H1 (cell line): Measurements from ENCODE around the gene SEC61G. TPM values are rescaled to one million over a fixed set of nuclear protein-coding genes. Genes with fewer than 3 reads are reported as not detected.

ENCODE experiments used
- SIRT6 ChIP-seq: IDR thresholded peaks from one replicate; pipeline ENCODE4 v1.7.1; 2012; ENCODE audit warnings: low read length, inconsistent platforms
- TBP ChIP-seq: IDR thresholded peaks from 2 replicates; pipeline ENCODE4 v1.6.1; 2011; ENCODE audit warnings: low read depth, low read length, improper control_type of control experiment
- YY1 ChIP-seq: IDR thresholded peaks from 2 replicates; pipeline ENCODE4 v1.6.1; 2011; ENCODE audit warnings: low read depth, mild to moderate bottlenecking, low read length
- polyA plus RNA-seq, 7 experiments: library from polyadenylated mRNA; depleted of rRNA in 3 of 7; stranded (reverse) in 5 of 7; unstranded in 2 of 7; fragments of >200 nt in 5 of 7; fragments of 200-250 nt in 2 of 7; gene quantifications; 1 replicate in 5 of 7; 2 replicates in 1 of 7; 4 replicates in 1 of 7; pipeline versions ENCODE4 v1.2.1 to v1.2.3, GENCODE V29; 2011 to 2013; ENCODE audit warnings: missing spikeins in 2 of 7, mixed read lengths in 2 of 7
- total RNA-seq: library from RNA; stranded (reverse); fragmentation: NEBNext Ultra II Directional; extraction: Animal tissue kit (Norgen Biotek cat#: 25700); gene quantifications from 2 replicates; pipeline ENCODE4 v1.2.1, GENCODE V29; 2021
- TF ChIP-seq, protein P1 (sequence below): IDR thresholded peaks from 2 replicates; pipeline ENCODE4 v1.6.1; 2012; ENCODE audit warnings: inconsistent platforms
- TF ChIP-seq, protein P2 (sequence below): IDR thresholded peaks from 2 replicates; pipeline ENCODE4 v1.6.1; 2011; ENCODE audit warnings: low read length, improper control_type of control experiment
- TF ChIP-seq, protein P3 (sequence below), 3 experiments: IDR thresholded peaks; 1 replicate in 2 of 3; 2 replicates in 1 of 3; pipeline versions ENCODE4 v1.5.1 to v1.6.1; 2011; ENCODE audit warnings: low read length in 3 of 3, mild to moderate bottlenecking in 3 of 3, inconsistent platforms in 2 of 3, low read depth in 1 of 3, moderate library complexity in 1 of 3; ENCODE audit not compliant: insufficient read depth in 1 of 3; ENCODE audit errors: control extremely low read depth in 1 of 3

SEC61G gene
- total and polyA plus RNA-seq, 2 of the 8 experiments (the other 6 are each of a cell fraction or from before 2014, with no cell fraction given): 142 to 274 TPM

DNA sequence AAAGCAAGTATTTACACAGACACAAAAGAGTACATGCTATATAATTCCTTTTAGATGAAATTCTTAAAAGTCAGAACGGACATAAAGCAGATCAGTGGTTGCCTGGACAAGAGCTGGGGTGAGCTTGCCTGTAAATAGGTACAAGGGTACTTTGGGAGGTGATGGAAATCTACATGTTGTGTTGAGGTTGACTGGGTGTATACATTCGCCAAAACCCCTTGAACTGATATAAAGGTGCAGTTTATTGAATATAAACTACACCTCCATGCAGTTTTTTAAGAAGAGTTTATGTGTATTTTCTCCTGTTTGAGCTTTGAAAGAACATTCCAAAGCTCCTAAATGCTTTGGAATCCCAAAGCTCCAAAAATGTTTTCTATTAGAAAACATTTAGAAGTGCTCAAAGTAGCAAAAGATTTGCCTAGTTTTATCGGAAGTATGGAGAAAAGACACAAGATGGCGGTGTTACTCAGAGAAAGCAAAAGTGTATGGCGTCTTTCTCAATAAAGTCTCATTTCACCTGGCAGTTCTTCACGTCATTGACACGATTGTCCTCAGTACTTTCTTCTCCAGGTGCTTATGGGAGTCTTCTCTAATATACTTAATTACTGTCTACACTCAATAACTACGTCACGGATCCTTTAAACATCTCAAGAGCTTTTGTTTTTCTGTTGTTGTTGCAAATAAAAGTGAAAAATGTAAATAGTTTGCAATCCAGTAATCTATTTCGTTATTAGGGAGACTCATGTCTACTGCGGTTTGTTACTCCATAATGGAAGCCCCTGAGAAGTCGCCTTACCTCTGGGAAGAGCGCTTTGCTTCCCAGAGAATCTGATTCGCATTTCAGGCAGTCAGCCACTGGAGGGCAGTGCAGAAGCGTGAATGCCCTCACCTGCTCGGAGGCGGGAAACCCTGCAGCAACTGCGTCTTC lies 14.7 kb upstream of the SEC61G start (continued):
- TF ChIP-seq, protein P1, sequence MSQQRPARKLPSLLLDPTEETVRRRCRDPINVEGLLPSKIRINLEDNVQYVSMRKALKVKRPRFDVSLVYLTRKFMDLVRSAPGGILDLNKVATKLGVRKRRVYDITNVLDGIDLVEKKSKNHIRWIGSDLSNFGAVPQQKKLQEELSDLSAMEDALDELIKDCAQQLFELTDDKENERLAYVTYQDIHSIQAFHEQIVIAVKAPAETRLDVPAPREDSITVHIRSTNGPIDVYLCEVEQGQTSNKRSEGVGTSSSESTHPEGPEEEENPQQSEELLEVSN: peak; percentile 99
- TF ChIP-seq SIRT6 (no peak), TBP (no peak), YY1 (peak; percentile 60; the same call in 1 of the 2 replicates)
- TF ChIP-seq, protein P2, sequence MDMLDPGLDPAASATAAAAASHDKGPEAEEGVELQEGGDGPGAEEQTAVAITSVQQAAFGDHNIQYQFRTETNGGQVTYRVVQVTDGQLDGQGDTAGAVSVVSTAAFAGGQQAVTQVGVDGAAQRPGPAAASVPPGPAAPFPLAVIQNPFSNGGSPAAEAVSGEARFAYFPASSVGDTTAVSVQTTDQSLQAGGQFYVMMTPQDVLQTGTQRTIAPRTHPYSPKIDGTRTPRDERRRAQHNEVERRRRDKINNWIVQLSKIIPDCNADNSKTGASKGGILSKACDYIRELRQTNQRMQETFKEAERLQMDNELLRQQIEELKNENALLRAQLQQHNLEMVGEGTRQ: no peak
- TF ChIP-seq, protein P3, sequence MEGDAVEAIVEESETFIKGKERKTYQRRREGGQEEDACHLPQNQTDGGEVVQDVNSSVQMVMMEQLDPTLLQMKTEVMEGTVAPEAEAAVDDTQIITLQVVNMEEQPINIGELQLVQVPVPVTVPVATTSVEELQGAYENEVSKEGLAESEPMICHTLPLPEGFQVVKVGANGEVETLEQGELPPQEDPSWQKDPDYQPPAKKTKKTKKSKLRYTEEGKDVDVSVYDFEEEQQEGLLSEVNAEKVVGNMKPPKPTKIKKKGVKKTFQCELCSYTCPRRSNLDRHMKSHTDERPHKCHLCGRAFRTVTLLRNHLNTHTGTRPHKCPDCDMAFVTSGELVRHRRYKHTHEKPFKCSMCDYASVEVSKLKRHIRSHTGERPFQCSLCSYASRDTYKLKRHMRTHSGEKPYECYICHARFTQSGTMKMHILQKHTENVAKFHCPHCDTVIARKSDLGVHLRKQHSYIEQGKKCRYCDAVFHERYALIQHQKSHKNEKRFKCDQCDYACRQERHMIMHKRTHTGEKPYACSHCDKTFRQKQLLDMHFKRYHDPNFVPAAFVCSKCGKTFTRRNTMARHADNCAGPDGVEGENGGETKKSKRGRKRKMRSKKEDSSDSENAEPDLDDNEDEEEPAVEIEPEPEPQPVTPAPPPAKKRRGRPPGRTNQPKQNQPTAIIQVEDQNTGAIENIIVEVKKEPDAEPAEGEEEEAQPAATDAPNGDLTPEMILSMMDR (IDR thresholded peaks at IDR 0.05; ENCODE audit: control extremely low read depth in 1 of 3, insufficient read depth in 1 of 3, low read depth in 1 of 3, low read length in 3 of 3): peak; percentile 85 to 94 (median 89)
